SIG-M5 treated with dmso at 0.1 percent for 504 hours (cell line): ENCODE data around the gene EML6.
A peak's percentile ranks its signal among the peaks of the same experiment; 100 is the strongest.

Source experiments
- DNase-seq: peaks from one replicate; lab custom pipeline; 2025; ENCODE audit not compliant: unreplicated experiment; lab: John Stamatoyannopoulos, UW

EML6 gene

DNA sequence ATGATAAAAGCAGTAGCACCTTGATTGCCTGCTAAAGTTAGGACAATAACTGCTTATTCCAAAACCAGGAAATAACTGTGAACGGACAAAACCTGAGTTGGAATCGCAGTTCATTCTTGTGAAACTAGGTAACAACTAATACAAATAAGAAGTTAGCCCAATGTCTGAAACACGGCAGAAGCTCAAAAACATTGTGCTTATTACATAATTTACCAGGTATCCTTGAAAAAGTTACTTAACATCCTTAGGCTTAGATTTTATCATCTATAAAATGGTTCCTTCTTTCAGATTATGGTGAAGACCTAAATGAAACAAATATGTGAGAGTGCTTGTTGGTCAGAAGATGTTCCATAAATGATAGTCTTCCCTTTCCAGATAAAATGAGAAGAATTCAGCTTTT, 294.4 kb downstream of the EML6 start:
- DNase-seq = no peak

DNA sequence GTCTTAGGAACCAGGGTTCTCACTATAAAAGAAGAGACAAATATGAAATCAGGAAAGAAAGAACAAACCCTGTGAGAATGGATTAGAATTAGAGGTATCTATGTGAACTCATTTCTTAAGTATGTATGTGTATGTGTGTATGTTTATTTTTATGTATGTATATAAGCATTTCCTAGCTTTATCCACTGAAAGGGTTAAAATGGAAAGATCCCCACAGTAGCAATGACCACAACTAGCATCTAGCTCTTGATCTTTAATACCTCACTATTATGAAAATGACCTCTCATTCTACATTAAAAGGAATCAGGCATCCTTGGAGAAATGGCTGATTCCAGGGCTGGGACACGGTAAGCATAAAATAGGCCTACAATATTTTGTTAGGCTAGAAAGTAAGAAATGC, 295.2 kb downstream of the EML6 start:
- no peak for DNase-seq

GRCh38 chr2:55019526-55020258, 296.2 kb downstream of the EML6 start:
- DNase-seq = peak; percentile 90
